H9 (cell line): ENCODE data around the gene SLC47A1. TPM values are rescaled to one million over a fixed set of nuclear protein-coding genes. Genes with fewer than 3 reads are reported as not detected.
A peak's percentile ranks its signal among the peaks of the same experiment; 100 is the strongest.

Experiments
- DNase-seq: peaks from one replicate; pipeline ENCODE4 v3.0.0-alpha.2; 2017
- H2AFZ ChIP-seq: one replicate; pipeline ENCODE4 v1.6.1; 2013; ENCODE audit warnings: mild to moderate bottlenecking, low read length, control low read depth, moderate library complexity
- H2AK5ac ChIP-seq: 2 replicates; pipeline ENCODE4 v1.6.1; 2013; ENCODE audit warnings: low read length, control low read depth, mixed read lengths; ENCODE audit not compliant: insufficient read length
- H2BK120ac ChIP-seq: one replicate; pipeline ENCODE4 v1.6.1; 2013; ENCODE audit warnings: low read depth, mild to moderate bottlenecking, low read length, control low read depth, inconsistent platforms; ENCODE audit not compliant: poor library complexity, severe bottlenecking
- H2BK12ac ChIP-seq: 2 replicates; pipeline ENCODE4 v1.6.1; 2013; ENCODE audit warnings: low read length, control low read depth, mixed read lengths, low read depth; ENCODE audit not compliant: insufficient read length
- H2BK15ac ChIP-seq: 2 replicates; pipeline ENCODE4 v1.6.1; 2013; ENCODE audit warnings: low read depth, low read length, control low read depth
- H2BK20ac ChIP-seq: one replicate; pipeline ENCODE4 v1.6.1; 2013; ENCODE audit warnings: low read depth, mild to moderate bottlenecking, low read length, control low read depth, inconsistent platforms; ENCODE audit not compliant: poor library complexity, severe bottlenecking
- H2BK5ac ChIP-seq: 2 replicates; pipeline ENCODE4 v1.6.1; 2013; ENCODE audit warnings: low read length, control low read depth, mixed read lengths; ENCODE audit not compliant: insufficient read length
- H3K14ac ChIP-seq: 2 replicates; pipeline ENCODE4 v1.6.1; 2013; ENCODE audit warnings: low read length, control low read depth; ENCODE audit not compliant: insufficient read depth
- H3K18ac ChIP-seq: 2 replicates; pipeline ENCODE4 v1.6.1; 2013; ENCODE audit warnings: low read depth, mild to moderate bottlenecking, mixed read lengths, low read length, control low read depth; ENCODE audit not compliant: insufficient read length
- H3K23ac ChIP-seq: 2 replicates; pipeline ENCODE4 v1.6.1; 2013; ENCODE audit warnings: low read length, control low read depth, mixed read lengths, low read depth; ENCODE audit not compliant: insufficient read length
- H3K23me2 ChIP-seq: 2 replicates; pipeline ENCODE4 v1.6.1; 2013; ENCODE audit warnings: low read depth, mild to moderate bottlenecking, mixed read lengths, low read length, control low read depth; ENCODE audit not compliant: insufficient read length, poor library complexity, severe bottlenecking
- H3K27ac ChIP-seq: 2 replicates; pipeline ENCODE4 v1.5.1; 2013; ENCODE audit warnings: low read length, control low read depth, mixed read lengths, low read depth; ENCODE audit not compliant: insufficient read length
- H3K27me3 ChIP-seq: 2 replicates; pipeline ENCODE4 v1.6.1; 2013; ENCODE audit warnings: low read length, control low read depth, inconsistent platforms; ENCODE audit not compliant: insufficient read depth
- H3K4ac ChIP-seq: 2 replicates; pipeline ENCODE4 v1.6.1; 2013; ENCODE audit warnings: low read depth, mild to moderate bottlenecking, control low read depth, inconsistent platforms, low read length, moderate library complexity
- H3K4me1 ChIP-seq: 2 replicates; pipeline ENCODE4 v1.6.1; 2013; ENCODE audit warnings: low read length, control low read depth, inconsistent platforms; ENCODE audit not compliant: insufficient read depth
- H3K4me2 ChIP-seq: 2 replicates; pipeline ENCODE4 v1.6.1; 2013; ENCODE audit warnings: low read length, control low read depth, mixed read lengths; ENCODE audit not compliant: insufficient read length, insufficient read depth
- H3K56ac ChIP-seq: 2 replicates; pipeline ENCODE4 v1.6.1; 2013; ENCODE audit warnings: low read depth, mild to moderate bottlenecking, mixed read lengths, low read length, control low read depth; ENCODE audit not compliant: insufficient read length
- H3K79me1 ChIP-seq: 2 replicates; pipeline ENCODE4 v1.6.1; 2013; ENCODE audit warnings: low read depth, mild to moderate bottlenecking, moderate library complexity, low read length, control low read depth, inconsistent platforms; ENCODE audit not compliant: insufficient read depth, poor library complexity, severe bottlenecking
- H3K79me2 ChIP-seq: 2 replicates; pipeline ENCODE4 v1.6.1; 2013; ENCODE audit warnings: low read length, control low read depth, inconsistent platforms; ENCODE audit not compliant: insufficient read depth
- H3K9ac ChIP-seq: 2 replicates; pipeline ENCODE4 v1.6.1; 2013; ENCODE audit warnings: low read length, control low read depth, mixed read lengths; ENCODE audit not compliant: insufficient read length; ENCODE audit errors: extremely low read depth
- H3K9me3 ChIP-seq: one replicate; pipeline ENCODE4 v1.6.1; 2013; ENCODE audit warnings: low read depth, low read length, inconsistent platforms; ENCODE audit not compliant: control insufficient read depth
- H3T11ph ChIP-seq: one replicate; pipeline ENCODE4 v1.6.1; 2013; ENCODE audit warnings: mild to moderate bottlenecking, low read length, control low read depth, inconsistent platforms
- H4K20me1 ChIP-seq: one replicate; pipeline ENCODE4 v1.6.1; 2013; ENCODE audit not compliant: control insufficient read depth, insufficient read length, insufficient read depth
- H4K5ac ChIP-seq: 2 replicates; pipeline ENCODE4 v1.6.1; 2013; ENCODE audit warnings: low read depth, mild to moderate bottlenecking, mixed read lengths, low read length, control low read depth; ENCODE audit not compliant: insufficient read length
- H4K8ac ChIP-seq: replicated peaks from 2 replicates; pipeline ENCODE4 v1.6.1; 2013; ENCODE audit warnings: low read length, control low read depth, mixed read lengths, low read depth; ENCODE audit not compliant: insufficient read length
- H4K91ac ChIP-seq: 2 replicates; pipeline ENCODE4 v1.6.1; 2013; ENCODE audit warnings: low read depth, mild to moderate bottlenecking, moderate library complexity, mixed read lengths, low read length, control low read depth; ENCODE audit not compliant: insufficient read length
- H3K27ac Mint-ChIP-seq, 3 experiments: 2 replicates in 2 of 3; 3 replicates in 1 of 3; pipeline ENCODE4 v1.8.0; 2020 to 2021; ENCODE audit warnings: mixed read lengths in 3 of 3, mild to moderate bottlenecking in 1 of 3, moderate library complexity in 1 of 3
- H3K27me3 Mint-ChIP-seq: 2 replicates; pipeline ENCODE4 v1.8.0; 2021; ENCODE audit warnings: low read depth, mild to moderate bottlenecking, moderate library complexity, mixed read lengths
- H3K36me3 Mint-ChIP-seq, 3 experiments: 2 replicates in 2 of 3; 3 replicates in 1 of 3; pipeline ENCODE4 v1.8.0; 2020 to 2021; ENCODE audit warnings: low read depth in 3 of 3, mixed read lengths in 3 of 3; ENCODE audit not compliant: insufficient read depth in 1 of 3
- H3K4me1 Mint-ChIP-seq, 2 experiments: 2 replicates each; pipeline ENCODE4 v1.8.0; 2020; ENCODE audit warnings: mixed read lengths in 2 of 2
- H3K4me3 Mint-ChIP-seq, 2 experiments: 2 replicates in 1 of 2; 3 replicates in 1 of 2; pipeline ENCODE4 v1.8.0; 2020 to 2021; ENCODE audit warnings: mild to moderate bottlenecking in 2 of 2, mixed read lengths in 2 of 2, moderate library complexity in 1 of 2
- H3K9me3 Mint-ChIP-seq, 2 experiments: 2 replicates in 1 of 2; 3 replicates in 1 of 2; pipeline ENCODE4 v1.8.0; 2020; ENCODE audit warnings: mild to moderate bottlenecking in 2 of 2, mixed read lengths in 2 of 2, moderate library complexity in 1 of 2
- WGBS: extraction: QIAGEN DNeasy Blood & Tissue Kit; methylation state at CpG from one replicate; pipeline ENCODE4 v1.1.7; 2013; ENCODE audit warnings: missing lambda C conversion rate, low lambda C conversion rate, mixed read lengths; ENCODE audit not compliant: insufficient read length; ENCODE audit errors: extremely low coverage; 5-methylcytosine and 5-hydroxymethylcytosine counted together
- total RNA-seq: library from RNA; stranded (reverse); gene quantifications from 2 replicates; pipeline ENCODE4 v1.2.1, GENCODE V29; 2021
- TF ChIP-seq, protein P1 (sequence below): fragments of 200-600 bp; sonication (generic); conservative IDR thresholded peaks from 3 replicates; pipeline ENCODE4 v1.8.0; 2021; ENCODE audit warnings: antibody characterized with exemption, mild to moderate bottlenecking

SLC47A1 gene
- total RNA-seq, 1 experiment from 2014 or later = 4.0 TPM

DNA sequence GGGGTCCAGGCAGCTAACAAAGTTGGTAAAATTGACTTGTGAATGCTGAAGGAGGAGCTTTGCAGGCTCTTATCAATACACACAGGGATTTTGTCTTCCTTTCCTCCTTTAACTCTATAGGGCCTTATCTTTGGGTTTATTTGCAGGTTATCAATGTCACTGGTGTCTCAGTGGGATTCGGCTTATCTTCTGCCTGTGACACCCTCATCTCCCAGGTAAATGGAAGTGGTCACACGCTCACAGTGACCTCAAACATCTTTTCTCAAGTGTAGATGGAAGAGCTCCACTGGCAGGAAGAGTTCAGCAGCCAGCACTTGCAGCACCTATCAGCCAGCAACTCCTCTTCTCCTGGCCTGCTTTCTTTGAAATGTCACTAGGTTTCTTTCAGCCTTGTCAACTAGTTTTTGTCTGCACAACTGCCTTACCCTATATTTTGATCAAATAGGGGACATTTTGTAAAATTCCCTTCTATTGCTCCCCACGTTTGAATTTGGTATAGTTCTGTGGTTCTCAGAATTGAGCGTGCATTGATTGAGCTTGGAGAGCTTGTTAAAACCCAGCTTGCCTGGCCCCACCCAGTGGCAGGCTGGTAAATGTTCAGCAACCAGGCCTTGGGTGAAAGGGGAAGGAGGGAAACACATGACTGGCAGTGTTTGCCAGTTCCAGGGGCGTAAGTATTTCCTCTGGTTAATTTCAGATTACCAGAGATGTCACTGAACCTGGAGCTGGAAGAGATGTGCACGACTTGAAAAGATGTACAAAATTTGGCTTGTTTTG lies 12.8 kb downstream of the SLC47A1 start:
- Histone ChIP-seq H4K20me1 (no peaks in the 10 kb centered on the region), H4K5ac (no peak overlapping the region), H3K9me3 (no peaks in the 10 kb centered on the region), H3K23me2 (no peaks in the 10 kb centered on the region), H4K8ac (no peak overlapping the region), H2BK120ac (no peak overlapping the region), H2BK20ac (no peak overlapping the region), H3K27me3 (no peaks in the 10 kb centered on the region), H3K4me2 (no peak overlapping the region), H3K79me2 (no peaks in the 10 kb centered on the region), H3K27ac (no peak overlapping the region), H3K56ac (no peak overlapping the region), H3K4ac (no peak overlapping the region), H3K14ac (no peak overlapping the region), H2BK12ac (no peak overlapping the region), H4K91ac (no peak overlapping the region), H3K79me1 (no peaks in the 10 kb centered on the region), H2BK5ac (no peak overlapping the region), H2AFZ (no peak overlapping the region), H3T11ph (no peak overlapping the region), H2AK5ac (no peak overlapping the region), H3K9ac (no peak overlapping the region), H3K4me1 (no peaks in the 10 kb centered on the region; the same call in 1 of the 2 replicates), H3K23ac (no peak overlapping the region), H3K18ac (no peak overlapping the region), H2BK15ac (no peak overlapping the region)
- TF ChIP-seq, protein P1, sequence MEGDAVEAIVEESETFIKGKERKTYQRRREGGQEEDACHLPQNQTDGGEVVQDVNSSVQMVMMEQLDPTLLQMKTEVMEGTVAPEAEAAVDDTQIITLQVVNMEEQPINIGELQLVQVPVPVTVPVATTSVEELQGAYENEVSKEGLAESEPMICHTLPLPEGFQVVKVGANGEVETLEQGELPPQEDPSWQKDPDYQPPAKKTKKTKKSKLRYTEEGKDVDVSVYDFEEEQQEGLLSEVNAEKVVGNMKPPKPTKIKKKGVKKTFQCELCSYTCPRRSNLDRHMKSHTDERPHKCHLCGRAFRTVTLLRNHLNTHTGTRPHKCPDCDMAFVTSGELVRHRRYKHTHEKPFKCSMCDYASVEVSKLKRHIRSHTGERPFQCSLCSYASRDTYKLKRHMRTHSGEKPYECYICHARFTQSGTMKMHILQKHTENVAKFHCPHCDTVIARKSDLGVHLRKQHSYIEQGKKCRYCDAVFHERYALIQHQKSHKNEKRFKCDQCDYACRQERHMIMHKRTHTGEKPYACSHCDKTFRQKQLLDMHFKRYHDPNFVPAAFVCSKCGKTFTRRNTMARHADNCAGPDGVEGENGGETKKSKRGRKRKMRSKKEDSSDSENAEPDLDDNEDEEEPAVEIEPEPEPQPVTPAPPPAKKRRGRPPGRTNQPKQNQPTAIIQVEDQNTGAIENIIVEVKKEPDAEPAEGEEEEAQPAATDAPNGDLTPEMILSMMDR = peak; percentile 38; the same call in 2 of the 3 replicates
- Mint-ChIP-seq H3K27ac (no peak overlapping the region; a peak in 1 of 7 replicates), H3K27me3 (no peaks in the 10 kb centered on the region; the same call in 1 of the 2 replicates), H3K4me1 (peaks cover 14 to 21% of the 10 kb centered on the region in 2 experiments), H3K36me3 (peaks cover 0 to 2% (median 0%) of the 10 kb centered on the region in 3 experiments; a peak in 2 of 7 replicates), H3K9me3 (no peaks in the 10 kb centered on the region; a peak in 1 of 5 replicates), H3K4me3 (no peak overlapping the region)
- WGBS = no CpG with 5 or more reads among the region's 6 CpGs
- no peak for DNase-seq
